Kidney (tissue), 14 donors: ENCODE data around the gene EGFR. TPM values are rescaled to one million over a fixed set of nuclear protein-coding genes. Genes with fewer than 3 reads are reported as not detected.
A peak's percentile ranks its signal among the peaks of the same experiment; 100 is the strongest.

ENCODE experiments used
- DNase-seq, 5 donors: peaks; one replicate each; pipeline ENCODE4 v3.0.0-alpha.2; 2013 to 2020
- FAIRE-seq: peaks from 2 replicates; lab custom pipeline; 2012; peaks lifted over from hg19 to GRCh38; lab: Jason Lieb, UNC
- H3K27ac ChIP-seq, 2 donors: one replicate each; pipeline ENCODE4 v1.7.0; 2013; ENCODE audit warnings: low read depth in 2 of 2, low read length in 2 of 2, inconsistent platforms in 1 of 2
- H3K27me3 ChIP-seq: one replicate; pipeline ENCODE4 v1.7.1; 2013; ENCODE audit warnings: low read length, inconsistent platforms; ENCODE audit not compliant: control insufficient read depth, insufficient read depth
- H3K36me3 ChIP-seq, 3 donors: one replicate each; pipeline versions ENCODE4 v1.7.0 to v1.7.1; 2013; ENCODE audit warnings: low read length in 3 of 3, control low read depth in 1 of 3, inconsistent platforms in 1 of 3; ENCODE audit not compliant: insufficient read depth in 3 of 3, control insufficient read depth in 2 of 3
- H3K4me1 ChIP-seq, 3 donors: one replicate each; pipeline versions ENCODE4 v1.7.0 to v1.7.1; 2013; ENCODE audit warnings: low read length in 3 of 3, inconsistent platforms in 1 of 3, low read depth in 1 of 3; ENCODE audit not compliant: control insufficient read depth in 2 of 3, insufficient read depth in 2 of 3
- H3K4me3 ChIP-seq, 3 donors: one replicate each; pipeline versions ENCODE4 v1.7.0 to v1.8.1; 2013; ENCODE audit warnings: low read length in 3 of 3, control low read depth in 1 of 3, inconsistent platforms in 1 of 3
- H3K9ac ChIP-seq, 3 donors: one replicate each; pipeline versions ENCODE4 v1.7.0 to v1.7.1; 2013; ENCODE audit warnings: low read length in 3 of 3, control low read depth in 1 of 3, inconsistent platforms in 1 of 3
- H3K9me3 ChIP-seq, 3 donors: one replicate each; pipeline versions ENCODE4 v1.7.0 to v1.7.1; 2013; ENCODE audit warnings: low read length in 3 of 3, control low read depth in 1 of 3, inconsistent platforms in 1 of 3; ENCODE audit not compliant: control insufficient read depth in 2 of 3, insufficient read depth in 1 of 3
- CTCF ChIP-seq: IDR thresholded peaks from 3 replicates; pipeline ENCODE4 v1.5.1; 2012; ENCODE audit warnings: mild to moderate bottlenecking, moderate library complexity, borderline replicate concordance; ENCODE audit not compliant: insufficient read depth; ENCODE audit errors: extremely low read depth
- intact Hi-C: fragments of 100-400 bp; cut with DNase I; formaldehyde crosslinking; loops from one replicate; pipeline ENCODE4 v1.11.1; 2022
- polyA plus RNA-seq: library from polyadenylated mRNA; stranded (reverse); fragments of 350-450 nt; fragmentation: Illumina TruSeq; extraction: RNeasy Lipid Tissue Mini Kit (QIAGEN cat#74804); gene quantifications from one replicate; pipeline ENCODE4 v1.2.3, GENCODE V29; 2014; ENCODE audit warnings: low read depth, low replicate concordance; ENCODE audit not compliant: insufficient read depth
- total RNA-seq: library from RNA; stranded (reverse); fragmentation: NEBNext Ultra II Directional; extraction: Animal tissue kit (Norgen Biotek cat#: 25700); gene quantifications from one replicate; pipeline ENCODE4 v1.2.1, GENCODE V29; 2021
- donor health status: control.
- donor health status: control.
- donor health status: control.
- donor health status: control.
- donor health status: control.
- donor health status: DM: yes; HTN: yes; CAD: no.
- donor health status: Normal renal cell carcinoma (clear cell type).

EGFR gene
- total and polyA plus RNA-seq, 2 donors from 2014 or later = 5.9 to 61.3 TPM

GRCh38 chr7:55128693-55129394 is 110.0 kb downstream of the EGFR start:
- H3K9ac ChIP-seq = no peak overlapping the region
- intact Hi-C loops = no loop called here
- H3K36me3 ChIP-seq = no peaks in the 10 kb centered on the region
- no peak for TF ChIP-seq CTCF
- H3K27me3 ChIP-seq = no peaks in the 10 kb centered on the region
- DNase-seq (peak in 2 of 5 donors; percentile 59 to 79), FAIRE-seq (no peak)
- peak overlapping the region in 1 of 2 donors; percentile 60 for H3K27ac ChIP-seq
- no peak overlapping the region for H3K4me3 ChIP-seq
- peaks cover 0 to 24% (median 8%) of the 10 kb centered on the region in 3 donors for H3K4me1 ChIP-seq
- H3K9me3 ChIP-seq = no peaks in the 10 kb centered on the region

GRCh38 chr7:55129541-55130394 is 111.0 kb downstream of the EGFR start:
- DNase-seq (peak in 3 of 5 donors; percentile 63 to 81 (median 76)), FAIRE-seq (no peak)
- Histone ChIP-seq H3K4me1 (peaks cover 0 to 24% (median 8%) of the 10 kb centered on the region in 3 donors), H3K27me3 (no peaks in the 10 kb centered on the region), H3K27ac (peak overlapping the region; percentile 55 to 66), H3K9me3 (no peaks in the 10 kb centered on the region), H3K4me3 (no peak overlapping the region), H3K9ac (no peak overlapping the region), H3K36me3 (no peaks in the 10 kb centered on the region)
- TF ChIP-seq CTCF = peak; percentile 5
- intact Hi-C loops = no loop called here

- peak overlapping the region; percentile 55 to 66 for H3K27ac ChIP-seq
- no peaks in the 10 kb centered on the region for H3K36me3 ChIP-seq
- no peaks in the 10 kb centered on the region for H3K9me3 ChIP-seq
- intact Hi-C loops = no loop called here
- peaks cover 0 to 24% (median 8%) of the 10 kb centered on the region in 3 donors for H3K4me1 ChIP-seq
- H3K4me3 ChIP-seq = no peak overlapping the region
- H3K9ac ChIP-seq = peak overlapping the region in 1 of 3 donors; percentile 29
- no peaks in the 10 kb centered on the region for H3K27me3 ChIP-seq
- DNase-seq (peak; percentile 40 to 86 (median 64)), FAIRE-seq (no peak)
- TF ChIP-seq CTCF = no peak
Observed at GRCh38 chr7:55130395-55131141, 111.8 kb downstream of the EGFR start.
